K562 (cell line): ENCODE data around the gene FXYD4. TPM values are rescaled to one million over a fixed set of nuclear protein-coding genes. Genes with fewer than 3 reads are reported as not detected.

ENCODE experiments used
- BRF1 ChIP-seq: IDR thresholded peaks from 3 replicates; pipeline ENCODE4 v1.6.1; 2011; ENCODE audit warnings: borderline replicate concordance, mild to moderate bottlenecking; ENCODE audit not compliant: insufficient read length; ENCODE audit errors: extremely low read depth
- MTF1 ChIP-seq: fragments of 250-450 bp; sonication (Bioruptor Pico); IDR thresholded peaks from 2 replicates; pipeline ENCODE4 v1.9.0; 2021; ENCODE audit warnings: moderate library complexity, mild to moderate bottlenecking, inconsistent platforms, borderline replicate concordance
- MYNN ChIP-seq, 2 experiments: sonication (generic); formaldehyde crosslinking in 1 of 2; IDR thresholded peaks; 2 replicates each; pipeline versions ENCODE4 v1.5.0 to v1.6.1; 2016 to 2020; ENCODE audit warnings: antibody characterized with exemption in 1 of 2, missing genetic modification reagents in 1 of 2
- TCF3 ChIP-seq: sonication (generic); formaldehyde crosslinking; IDR thresholded peaks from 2 replicates; pipeline ENCODE4 v1.4.0; 2020; ENCODE audit warnings: mild to moderate bottlenecking, missing genetic modification reagents
- ZFP30 ChIP-seq: fragments of 250-450 bp; sonication (Bioruptor Pico); IDR thresholded peaks from 2 replicates; pipeline ENCODE4 v1.8.0; 2022; ENCODE audit warnings: moderate library complexity, mild to moderate bottlenecking, inconsistent platforms, borderline replicate concordance
- ZNF274 ChIP-seq: IDR thresholded peaks from 2 replicates; pipeline ENCODE4 v1.6.1; 2011; ENCODE audit warnings: low read depth, mild to moderate bottlenecking, low read length, moderate library complexity, borderline replicate concordance
- ZNF431 ChIP-seq: sonication (generic); formaldehyde crosslinking; IDR thresholded peaks from 2 replicates; pipeline ENCODE4 v1.8.0; 2022; ENCODE audit warnings: mild to moderate bottlenecking, missing genetic modification reagents
- ZNF561 ChIP-seq: fragments of 450-650 bp; formaldehyde crosslinking; conservative IDR thresholded peaks from 2 replicates; pipeline ENCODE4 v1.4.0; 2020; ENCODE audit warnings: mild to moderate bottlenecking, moderate library complexity
- ZSCAN32 ChIP-seq: fragments of 450-650 bp; formaldehyde crosslinking; IDR thresholded peaks from 2 replicates; pipeline ENCODE4 v1.4.0; 2020; ENCODE audit warnings: mild to moderate bottlenecking, moderate library complexity
- polyA plus RNA-seq, 8 experiments: library from polyadenylated mRNA; depleted of rRNA in 4 of 8; stranded (reverse) in 5 of 8; unstranded in 3 of 8; fragments of >200 nt; fragmentation: Nextera tagmentation in 2 of 8; fragmentation: Illumina TruSeq in 1 of 8; extraction: Ambion mirVana in 2 of 8; extraction: Trizol in 1 of 8; gene quantifications; 2 replicates each; pipeline versions ENCODE4 v1.2.1 to v1.2.3, GENCODE V29; 2011 to 2014; ENCODE audit warnings: inconsistent platforms in 1 of 8, missing spikeins in 1 of 8
- total RNA-seq, 7 experiments: library from RNA; depleted of rRNA in 6 of 7; stranded (reverse); fragments of >200 nt in 6 of 7; fragmentation: Illumina TruSeq in 2 of 7; extraction: Trizol in 2 of 7; gene quantifications; 2 replicates each; pipeline versions ENCODE4 v1.2.1 to v1.2.3, GENCODE V29; 2011 to 2021; ENCODE audit warnings: low replicate concordance in 1 of 7
- TF ChIP-seq, protein P1 (sequence below), 2 experiments: fragments of 250-450 bp in 1 of 2; fragments of 450-650 bp in 1 of 2; sonication (Bioruptor Pico) in 1 of 2; IDR thresholded peaks; 2 replicates each; pipeline versions ENCODE4 v1.6.1 to v1.8.0; 2016 to 2021; ENCODE audit warnings: mild to moderate bottlenecking in 2 of 2, moderate library complexity in 2 of 2, missing compliant biosample characterization in 1 of 2, missing genetic modification characterization in 1 of 2
- TF ChIP-seq, protein P2 (sequence below): fragments of 450-650 bp; IDR thresholded peaks from 2 replicates; pipeline ENCODE4 v1.6.1; 2016
- TF ChIP-seq, protein P3 (sequence below): fragments of 250-450 bp; sonication (Bioruptor Pico); IDR thresholded peaks from 2 replicates; pipeline ENCODE4 v1.4.0; 2020
- TF ChIP-seq, protein P4 (sequence below): conservative IDR thresholded peaks from 2 replicates; pipeline ENCODE4 v1.6.1; 2011; ENCODE audit warnings: low read depth, mild to moderate bottlenecking, low read length; ENCODE audit not compliant: control insufficient read depth
- TF ChIP-seq, protein P5 (sequence below), 2 experiments: fragments of 200-800 bp in 1 of 2; sonication (Bioruptor generic) in 1 of 2; sonication (generic) in 1 of 2; formaldehyde crosslinking in 1 of 2; IDR thresholded peaks in 1 of 2; conservative IDR thresholded peaks in 1 of 2; 2 replicates each; pipeline versions ENCODE4 v1.5.0 to v1.6.1; 2016 to 2020; ENCODE audit warnings: missing compliant biosample characterization in 1 of 2, missing genetic modification characterization in 1 of 2, missing genetic modification reagents in 1 of 2

The FXYD4 gene
- total and polyA plus RNA-seq, 9 of the 15 experiments (the other 6 are each of a cell fraction or from before 2014, with no cell fraction given): not detected

DNA sequence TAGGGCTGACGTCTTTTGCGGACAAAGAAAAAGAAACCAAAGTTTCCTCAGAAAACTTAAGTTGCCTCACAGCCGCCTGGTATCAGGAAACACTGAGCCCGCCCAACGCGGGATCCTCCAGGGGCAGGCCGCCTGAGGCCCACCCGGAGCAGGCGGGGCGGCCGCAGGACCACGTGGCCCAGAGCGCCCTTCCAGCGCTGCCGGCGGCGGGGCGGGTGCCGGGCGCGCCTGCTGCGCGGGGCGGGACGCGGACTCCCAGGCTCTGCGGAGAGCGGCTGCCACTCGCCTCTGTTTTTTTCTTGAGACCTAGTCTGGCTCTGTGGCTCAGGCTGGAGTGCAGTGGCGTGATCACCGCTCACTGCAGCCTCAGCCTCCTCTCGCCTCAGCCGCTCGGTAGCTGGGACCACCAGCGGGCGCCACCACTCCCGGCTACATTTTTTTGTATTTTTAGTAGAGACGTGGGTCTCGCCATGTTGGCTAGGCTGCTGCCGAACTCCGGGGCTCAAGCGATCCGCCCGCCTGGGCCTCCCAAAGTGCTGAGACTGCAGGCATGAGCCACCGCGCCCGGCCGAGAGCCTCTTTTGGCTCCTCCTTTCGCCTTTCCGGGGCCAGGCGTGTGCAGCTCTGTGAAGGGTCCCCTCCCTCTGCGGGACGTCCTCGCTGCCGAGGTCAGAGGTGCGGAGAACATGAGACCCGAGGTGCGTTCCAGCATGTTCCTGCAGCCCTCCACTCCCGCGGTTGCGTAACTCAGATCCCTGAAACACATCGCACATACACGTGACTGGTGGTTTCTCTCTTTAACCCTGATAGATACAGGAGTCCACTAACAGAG is 49.1 kb downstream of the FXYD4 start (continued):
- TF ChIP-seq, protein P1, sequence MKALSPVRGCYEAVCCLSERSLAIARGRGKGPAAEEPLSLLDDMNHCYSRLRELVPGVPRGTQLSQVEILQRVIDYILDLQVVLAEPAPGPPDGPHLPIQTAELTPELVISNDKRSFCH (CRISPR knock-in tag; IDR thresholded peaks at IDR 0.05): no peak
- TF ChIP-seq, protein P1 (tag; IDR thresholded peaks at IDR 0.05): peak; percentile 62
- TF ChIP-seq ZNF431 (CRISPR knock-in tag) (no peak), ZNF561 (CRISPR knock-in tag) (no peak), MYNN (IDR thresholded peaks at IDR 0.05) (no peak; the same call in 1 of the 2 replicates), MYNN (CRISPR knock-in tag; IDR thresholded peaks at IDR 0.05) (no peak), MTF1 (CRISPR knock-in tag) (no peak), BRF1 (no peak), ZFP30 (CRISPR knock-in tag) (no peak), TCF3 (CRISPR knock-in tag) (peak; percentile 47; the same call in 1 of the 2 replicates), ZNF274 (no peak), ZSCAN32 (CRISPR knock-in tag) (no peak)
- TF ChIP-seq, protein P2, sequence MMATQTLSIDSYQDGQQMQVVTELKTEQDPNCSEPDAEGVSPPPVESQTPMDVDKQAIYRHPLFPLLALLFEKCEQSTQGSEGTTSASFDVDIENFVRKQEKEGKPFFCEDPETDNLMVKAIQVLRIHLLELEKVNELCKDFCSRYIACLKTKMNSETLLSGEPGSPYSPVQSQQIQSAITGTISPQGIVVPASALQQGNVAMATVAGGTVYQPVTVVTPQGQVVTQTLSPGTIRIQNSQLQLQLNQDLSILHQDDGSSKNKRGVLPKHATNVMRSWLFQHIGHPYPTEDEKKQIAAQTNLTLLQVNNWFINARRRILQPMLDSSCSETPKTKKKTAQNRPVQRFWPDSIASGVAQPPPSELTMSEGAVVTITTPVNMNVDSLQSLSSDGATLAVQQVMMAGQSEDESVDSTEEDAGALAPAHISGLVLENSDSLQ: 0 out of 2 replicates have a peak, but pooled peaks have one; percentile 4
- TF ChIP-seq, protein P3, sequence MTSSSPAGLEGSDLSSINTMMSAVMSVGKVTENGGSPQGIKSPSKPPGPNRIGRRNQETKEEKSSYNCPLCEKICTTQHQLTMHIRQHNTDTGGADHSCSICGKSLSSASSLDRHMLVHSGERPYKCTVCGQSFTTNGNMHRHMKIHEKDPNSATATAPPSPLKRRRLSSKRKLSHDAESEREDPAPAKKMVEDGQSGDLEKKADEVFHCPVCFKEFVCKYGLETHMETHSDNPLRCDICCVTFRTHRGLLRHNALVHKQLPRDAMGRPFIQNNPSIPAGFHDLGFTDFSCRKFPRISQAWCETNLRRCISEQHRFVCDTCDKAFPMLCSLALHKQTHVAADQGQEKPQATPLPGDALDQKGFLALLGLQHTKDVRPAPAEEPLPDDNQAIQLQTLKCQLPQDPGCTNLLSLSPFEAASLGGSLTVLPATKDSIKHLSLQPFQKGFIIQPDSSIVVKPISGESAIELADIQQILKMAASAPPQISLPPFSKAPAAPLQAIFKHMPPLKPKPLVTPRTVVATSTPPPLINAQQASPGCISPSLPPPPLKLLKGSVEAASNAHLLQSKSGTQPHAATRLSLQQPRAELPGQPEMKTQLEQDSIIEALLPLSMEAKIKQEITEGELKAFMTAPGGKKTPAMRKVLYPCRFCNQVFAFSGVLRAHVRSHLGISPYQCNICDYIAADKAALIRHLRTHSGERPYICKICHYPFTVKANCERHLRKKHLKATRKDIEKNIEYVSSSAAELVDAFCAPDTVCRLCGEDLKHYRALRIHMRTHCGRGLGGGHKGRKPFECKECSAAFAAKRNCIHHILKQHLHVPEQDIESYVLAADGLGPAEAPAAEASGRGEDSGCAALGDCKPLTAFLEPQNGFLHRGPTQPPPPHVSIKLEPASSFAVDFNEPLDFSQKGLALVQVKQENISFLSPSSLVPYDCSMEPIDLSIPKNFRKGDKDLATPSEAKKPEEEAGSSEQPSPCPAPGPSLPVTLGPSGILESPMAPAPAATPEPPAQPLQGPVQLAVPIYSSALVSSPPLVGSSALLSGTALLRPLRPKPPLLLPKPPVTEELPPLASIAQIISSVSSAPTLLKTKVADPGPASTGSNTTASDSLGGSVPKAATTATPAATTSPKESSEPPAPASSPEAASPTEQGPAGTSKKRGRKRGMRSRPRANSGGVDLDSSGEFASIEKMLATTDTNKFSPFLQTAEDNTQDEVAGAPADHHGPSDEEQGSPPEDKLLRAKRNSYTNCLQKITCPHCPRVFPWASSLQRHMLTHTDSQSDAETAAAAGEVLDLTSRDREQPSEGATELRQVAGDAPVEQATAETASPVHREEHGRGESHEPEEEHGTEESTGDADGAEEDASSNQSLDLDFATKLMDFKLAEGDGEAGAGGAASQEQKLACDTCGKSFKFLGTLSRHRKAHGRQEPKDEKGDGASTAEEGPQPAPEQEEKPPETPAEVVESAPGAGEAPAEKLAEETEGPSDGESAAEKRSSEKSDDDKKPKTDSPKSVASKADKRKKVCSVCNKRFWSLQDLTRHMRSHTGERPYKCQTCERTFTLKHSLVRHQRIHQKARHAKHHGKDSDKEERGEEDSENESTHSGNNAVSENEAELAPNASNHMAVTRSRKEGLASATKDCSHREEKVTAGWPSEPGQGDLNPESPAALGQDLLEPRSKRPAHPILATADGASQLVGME (CRISPR knock-in tag): no peak
- TF ChIP-seq, protein P4, sequence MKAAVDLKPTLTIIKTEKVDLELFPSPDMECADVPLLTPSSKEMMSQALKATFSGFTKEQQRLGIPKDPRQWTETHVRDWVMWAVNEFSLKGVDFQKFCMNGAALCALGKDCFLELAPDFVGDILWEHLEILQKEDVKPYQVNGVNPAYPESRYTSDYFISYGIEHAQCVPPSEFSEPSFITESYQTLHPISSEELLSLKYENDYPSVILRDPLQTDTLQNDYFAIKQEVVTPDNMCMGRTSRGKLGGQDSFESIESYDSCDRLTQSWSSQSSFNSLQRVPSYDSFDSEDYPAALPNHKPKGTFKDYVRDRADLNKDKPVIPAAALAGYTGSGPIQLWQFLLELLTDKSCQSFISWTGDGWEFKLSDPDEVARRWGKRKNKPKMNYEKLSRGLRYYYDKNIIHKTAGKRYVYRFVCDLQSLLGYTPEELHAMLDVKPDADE: no peak; the same call in 1 of the 2 replicates
- TF ChIP-seq, protein P5, sequence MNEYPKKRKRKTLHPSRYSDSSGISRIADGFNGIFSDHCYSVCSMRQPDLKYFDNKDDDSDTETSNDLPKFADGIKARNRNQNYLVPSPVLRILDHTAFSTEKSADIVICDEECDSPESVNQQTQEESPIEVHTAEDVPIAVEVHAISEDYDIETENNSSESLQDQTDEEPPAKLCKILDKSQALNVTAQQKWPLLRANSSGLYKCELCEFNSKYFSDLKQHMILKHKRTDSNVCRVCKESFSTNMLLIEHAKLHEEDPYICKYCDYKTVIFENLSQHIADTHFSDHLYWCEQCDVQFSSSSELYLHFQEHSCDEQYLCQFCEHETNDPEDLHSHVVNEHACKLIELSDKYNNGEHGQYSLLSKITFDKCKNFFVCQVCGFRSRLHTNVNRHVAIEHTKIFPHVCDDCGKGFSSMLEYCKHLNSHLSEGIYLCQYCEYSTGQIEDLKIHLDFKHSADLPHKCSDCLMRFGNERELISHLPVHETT (CRISPR knock-in tag; conservative IDR thresholded peaks at IDR 0.05 in 1 of 2, IDR thresholded peaks at IDR 0.05 in 1 of 2): no peak
